ENCODE measurements around the gene UQCRC2.
"Not testable (repeated sequence)": the region's sequence is repeated elsewhere in the genome, so short reads cannot be mapped to it uniquely, and the experiment has no call there.

UQCRC2 gene

DNA sequence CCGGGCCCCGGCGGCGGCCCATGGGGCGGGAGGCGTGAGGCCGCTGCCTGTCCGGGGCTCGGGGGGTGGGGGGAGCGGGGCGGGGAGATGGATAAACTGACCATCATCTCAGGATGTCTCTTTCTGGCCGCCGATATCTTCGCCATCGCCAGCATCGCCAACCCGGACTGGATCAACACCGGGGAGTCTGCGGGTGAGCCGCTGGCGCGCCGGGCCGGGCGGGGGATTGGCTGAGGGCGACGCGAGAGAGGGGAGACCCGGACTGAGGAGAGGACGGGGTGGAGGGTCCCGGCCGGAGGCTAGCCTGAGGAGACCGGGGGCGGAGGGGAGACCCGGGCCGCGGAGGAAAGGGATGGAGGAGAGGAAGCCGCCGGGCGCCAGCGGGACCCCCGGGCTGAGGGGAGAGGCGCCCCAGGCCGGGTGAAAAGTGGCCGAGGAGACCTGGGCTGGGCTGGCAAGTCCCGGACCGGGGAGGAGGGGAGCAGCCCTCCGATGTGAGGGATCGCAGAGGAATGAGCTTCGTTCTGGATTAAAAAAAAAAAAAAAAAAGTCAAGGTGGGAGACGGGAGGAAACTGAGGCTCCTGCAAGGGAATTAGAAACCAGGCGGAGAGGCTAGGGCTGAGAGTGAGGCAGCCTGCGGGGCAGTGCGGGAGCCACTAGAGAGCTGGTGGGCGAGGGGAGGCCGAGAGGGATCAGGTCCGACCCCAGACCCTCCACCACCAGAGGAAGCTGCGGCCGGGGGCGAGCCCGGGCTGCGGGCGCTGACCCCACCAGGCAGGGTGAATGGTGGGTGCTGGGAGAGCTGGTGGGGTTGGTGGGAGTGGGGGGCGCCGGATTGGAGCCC lies 55.3 kb downstream of the UQCRC2 start:
- DNase-seq (ENCODE audit: low read depth in 2 of 2), result peak in 1 of 2 donors; percentile 20

DNA sequence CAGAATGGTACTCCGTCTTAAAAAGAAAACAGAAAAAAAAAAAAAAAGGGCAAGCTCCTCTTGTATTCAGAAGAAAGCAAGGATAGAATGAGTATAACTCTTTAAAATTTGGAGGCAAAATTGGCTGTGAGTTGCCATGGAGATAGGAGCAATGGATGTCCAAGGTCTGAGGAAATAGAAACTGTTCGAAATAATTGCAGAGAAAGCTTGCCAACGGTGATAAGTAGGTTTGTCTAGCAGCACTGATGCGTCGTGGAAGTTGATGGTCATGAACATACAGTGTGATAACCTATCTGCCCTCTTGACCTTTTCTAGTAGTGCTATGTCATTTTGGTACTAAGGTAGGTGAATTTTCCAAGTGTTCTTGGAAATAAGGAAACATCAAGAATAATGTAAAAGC lies 57.7 kb downstream of the UQCRC2 start:
- DNase-seq (ENCODE audit: low read depth in 2 of 2), result no peak

- DNase-seq (ENCODE audit: low read depth in 2 of 2), result no peak
Measured at GRCh38 chr16:22012241-22012640, 59.1 kb downstream of the UQCRC2 start.

DNA sequence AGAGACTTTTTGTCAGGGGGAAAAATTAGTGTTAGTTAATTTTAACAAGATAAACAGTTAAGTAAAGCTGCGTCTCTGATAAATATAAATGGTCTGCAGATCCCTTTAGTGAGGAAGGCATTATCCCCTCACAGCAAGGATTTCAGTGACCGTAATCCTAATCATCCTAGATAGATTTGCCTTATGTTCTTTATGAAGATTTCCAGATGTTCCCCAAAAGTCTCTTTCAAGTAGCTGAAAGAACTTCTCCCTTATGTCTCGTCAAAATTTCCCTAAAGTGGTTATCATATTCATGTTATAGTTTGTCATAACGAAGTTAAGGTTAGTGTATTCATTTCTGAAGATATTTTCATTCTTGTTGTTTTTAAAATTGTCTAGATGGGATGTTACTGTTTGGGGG lies 60.3 kb downstream of the UQCRC2 start:
- DNase-seq (ENCODE audit: low read depth in 2 of 2), result no peak

- no peak for DNase-seq (ENCODE audit: low read depth in 2 of 2)
Measured at GRCh38 chr16:22014271-22014873, 61.2 kb downstream of the UQCRC2 start.

- DNase-seq (ENCODE audit: low read depth in 2 of 2), result no peak
Measured at GRCh38 chr16:22016927-22017326, 63.8 kb downstream of the UQCRC2 start.

- DNase-seq (ENCODE audit: low read depth in 2 of 2), result no peak
Measured at GRCh38 chr16:22018559-22018958, 65.4 kb downstream of the UQCRC2 start.

GRCh38 chr16:22022151-22022550 lies 69.0 kb downstream of the UQCRC2 start:
- no peak for DNase-seq (ENCODE audit: low read depth in 2 of 2)

- DNase-seq (ENCODE audit: low read depth in 2 of 2), result no peak
Measured at GRCh38 chr16:22023505-22023904, 70.3 kb downstream of the UQCRC2 start.

GRCh38 chr16:22024785-22025184 lies 71.6 kb downstream of the UQCRC2 start:
- not testable (repeated sequence) for DNase-seq (ENCODE audit: low read depth in 2 of 2)

DNA sequence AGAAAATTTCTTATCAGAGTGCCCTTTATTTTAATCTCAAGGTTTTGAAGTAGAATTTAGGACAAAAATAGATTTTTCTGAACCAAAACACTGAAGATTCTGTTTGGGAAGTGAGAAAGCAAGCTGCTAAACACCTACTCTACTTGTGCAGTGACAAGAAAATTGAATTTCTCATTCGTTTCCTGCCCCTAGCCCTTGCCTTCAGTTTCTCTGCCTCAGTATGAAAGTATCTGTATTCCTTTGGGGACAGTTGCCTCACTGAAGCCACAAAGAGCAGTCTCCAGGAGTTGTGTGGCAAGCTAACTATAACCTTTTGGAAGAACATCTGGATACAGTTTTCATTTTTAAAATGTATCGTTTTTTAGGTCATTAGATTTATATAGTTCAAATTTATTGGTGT lies 74.5 kb downstream of the UQCRC2 start:
- no peak for DNase-seq (ENCODE audit: low read depth in 2 of 2)

- no peak for DNase-seq (ENCODE audit: low read depth in 2 of 2)
Measured at GRCh38 chr16:22029632-22030031, 76.5 kb downstream of the UQCRC2 start.

DNA sequence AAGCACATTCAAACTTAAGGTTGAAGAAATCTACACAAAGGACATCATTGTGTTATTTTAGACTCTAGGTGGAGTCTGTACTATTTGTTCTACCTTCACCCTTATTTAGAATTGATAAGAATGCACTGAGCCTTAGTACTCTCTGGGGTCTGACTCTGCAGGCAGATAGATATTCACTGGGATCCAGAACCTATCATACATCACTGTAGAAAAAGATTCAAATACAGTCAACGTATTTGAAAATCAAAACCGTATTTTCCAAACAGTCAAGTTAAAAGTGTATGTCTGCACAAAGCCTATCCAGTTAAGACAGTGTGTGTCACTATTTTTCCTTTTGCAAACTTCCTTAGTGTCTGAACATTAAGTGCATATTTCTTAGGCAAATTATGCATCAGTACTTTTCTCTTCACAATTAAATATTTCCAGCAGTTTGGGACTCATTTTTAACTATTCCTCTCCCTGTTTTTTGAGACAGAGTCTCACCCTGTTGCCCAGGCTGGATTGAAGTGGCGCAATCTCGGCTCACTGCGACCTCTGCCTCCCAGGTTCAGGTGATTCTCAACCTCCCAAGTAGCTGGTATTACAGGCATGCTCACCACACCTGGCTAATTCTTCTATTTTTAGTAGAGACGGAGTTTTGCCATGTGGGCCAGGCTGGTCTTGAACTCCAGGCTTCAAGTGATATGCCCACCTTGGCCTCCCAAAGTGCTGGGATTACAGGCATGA lies 77.1 kb downstream of the UQCRC2 start:
- no peak for DNase-seq (ENCODE audit: low read depth in 2 of 2)

DNA sequence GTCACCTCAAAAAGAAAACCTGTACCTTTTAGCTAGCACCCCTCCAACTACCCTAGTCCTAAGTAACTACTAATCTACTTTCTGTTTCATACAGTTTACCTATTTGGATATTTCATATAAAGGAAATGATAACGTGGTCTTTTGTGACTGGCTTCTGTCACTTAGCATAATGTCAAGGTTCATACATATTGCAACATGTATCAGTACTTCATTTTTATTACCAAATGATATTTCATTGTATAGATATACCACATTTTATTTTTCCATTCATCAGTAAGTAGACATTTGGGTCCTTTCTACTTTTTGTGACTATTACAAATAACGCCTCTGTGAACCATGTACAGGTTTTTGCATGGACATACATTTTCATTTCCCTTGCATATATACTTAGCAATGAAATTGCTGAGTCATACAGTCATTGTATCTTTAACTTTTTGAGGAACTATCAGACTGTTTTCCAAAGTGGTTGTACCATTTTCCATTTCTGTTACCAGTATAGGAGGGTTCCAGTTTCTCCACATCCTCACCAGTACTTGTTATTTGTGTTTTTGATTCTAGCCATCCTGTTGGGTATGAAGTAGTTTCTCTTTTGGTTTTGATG lies 78.4 kb downstream of the UQCRC2 start:
- DNase-seq (ENCODE audit: low read depth in 2 of 2), result no peak
